SK-N-SH treated with all-trans-retinoic acid at 6 μM for 48 hours (cell line): ENCODE results near the gene PPP1CC.

Experiments used
- ATAC-seq: fragments of 200-7000 bp; cut with Tn5 transposase; 3 replicates; pipeline ENCODE4 v1.9.1; 2020; ENCODE audit warnings: mild to moderate bottlenecking, moderate library complexity
- ARNTL ChIP-seq: fragments of 450-650 bp; formaldehyde crosslinking; IDR thresholded peaks from 2 replicates; pipeline ENCODE4 v1.5.0; 2020; ENCODE audit warnings: low read depth, mild to moderate bottlenecking, moderate library complexity, borderline replicate concordance
- CSDC2 ChIP-seq: fragments of 250-450 bp; sonication (Bioruptor Pico); IDR thresholded peaks from 2 replicates; pipeline ENCODE4 v1.5.0; 2020; ENCODE audit warnings: mild to moderate bottlenecking, moderate library complexity
- CSRNP3 ChIP-seq: fragments of 250-450 bp; sonication (Bioruptor Pico); IDR thresholded peaks from 2 replicates; pipeline ENCODE4 v1.5.1; 2021; ENCODE audit warnings: mild to moderate bottlenecking, moderate library complexity
- ESRRG ChIP-seq: fragments of 250-450 bp; sonication (Bioruptor Pico); IDR thresholded peaks from 2 replicates; pipeline ENCODE4 v1.6.1; 2021; ENCODE audit warnings: mild to moderate bottlenecking
- GLIS3 ChIP-seq: fragments of 250-450 bp; sonication (Bioruptor Pico); IDR thresholded peaks from 2 replicates; pipeline ENCODE4 v1.5.0; 2020; ENCODE audit warnings: mild to moderate bottlenecking, moderate library complexity
- ISL1 ChIP-seq: fragments of 250-450 bp; sonication (Bioruptor Pico); IDR thresholded peaks from 2 replicates; pipeline ENCODE4 v2.1.2; 2022; ENCODE audit warnings: mild to moderate bottlenecking, moderate library complexity
- OSR1 ChIP-seq: fragments of 250-450 bp; sonication (Bioruptor Pico); IDR thresholded peaks from 2 replicates; pipeline ENCODE4 v1.8.0; 2022; ENCODE audit warnings: moderate library complexity, mild to moderate bottlenecking, inconsistent platforms
- POU6F1 ChIP-seq: fragments of 250-450 bp; sonication (Bioruptor Pico); IDR thresholded peaks from 2 replicates; pipeline ENCODE4 v1.8.0; 2021; ENCODE audit warnings: low read depth, mild to moderate bottlenecking, moderate library complexity, borderline replicate concordance
- SNAI2 ChIP-seq: fragments of 250-450 bp; sonication (Bioruptor Pico); IDR thresholded peaks from 2 replicates; pipeline ENCODE4 v1.5.0; 2020; ENCODE audit warnings: mild to moderate bottlenecking, moderate library complexity
- TCF4 ChIP-seq: fragments of 250-450 bp; sonication (Bioruptor Pico); IDR thresholded peaks from 2 replicates; pipeline ENCODE4 v1.8.0; 2021; ENCODE audit warnings: mild to moderate bottlenecking, moderate library complexity, borderline replicate concordance
- TOX ChIP-seq: fragments of 250-450 bp; sonication (Bioruptor Pico); IDR thresholded peaks from 2 replicates; pipeline ENCODE4 v1.8.0; 2021; ENCODE audit warnings: mild to moderate bottlenecking, moderate library complexity, borderline replicate concordance
- TSHZ2 ChIP-seq: fragments of 250-450 bp; sonication (Bioruptor Pico); IDR thresholded peaks from 2 replicates; pipeline ENCODE4 v1.5.0; 2020; ENCODE audit warnings: mild to moderate bottlenecking, moderate library complexity
- ZC3H10 ChIP-seq: fragments of 250-450 bp; sonication (Bioruptor Pico); IDR thresholded peaks from 2 replicates; pipeline ENCODE4 v1.5.1; 2021; ENCODE audit warnings: mild to moderate bottlenecking, moderate library complexity
- ZFP3 ChIP-seq: fragments of 250-450 bp; sonication (Bioruptor Pico); IDR thresholded peaks from 2 replicates; pipeline ENCODE4 v1.5.0; 2020; ENCODE audit warnings: mild to moderate bottlenecking, moderate library complexity
- ZFP30 ChIP-seq: fragments of 450-650 bp; formaldehyde crosslinking; IDR thresholded peaks from 2 replicates; pipeline ENCODE4 v1.5.0; 2022; ENCODE audit warnings: mild to moderate bottlenecking, moderate library complexity
- ZNF565 ChIP-seq: fragments of 450-650 bp; formaldehyde crosslinking; conservative IDR thresholded peaks from 2 replicates; pipeline ENCODE4 v1.5.0; 2020; ENCODE audit warnings: low read depth, mild to moderate bottlenecking, moderate library complexity
- ZNF70 ChIP-seq: fragments of 450-650 bp; formaldehyde crosslinking; IDR thresholded peaks from 2 replicates; pipeline ENCODE4 v1.5.0; 2020; ENCODE audit warnings: mild to moderate bottlenecking, moderate library complexity
- ZNF8 ChIP-seq: fragments of 450-650 bp; formaldehyde crosslinking; IDR thresholded peaks from 2 replicates; pipeline ENCODE4 v1.5.0; 2020; ENCODE audit warnings: mild to moderate bottlenecking, moderate library complexity
- TF ChIP-seq, protein P1 (sequence below): fragments of 250-450 bp; sonication (Bioruptor Pico); IDR thresholded peaks from 2 replicates; pipeline ENCODE4 v1.5.1; 2020; ENCODE audit warnings: low read depth, mild to moderate bottlenecking, moderate library complexity
- TF ChIP-seq, protein P2 (sequence below): fragments of 250-450 bp; sonication (Bioruptor Pico); IDR thresholded peaks from 2 replicates; pipeline ENCODE4 v1.8.0; 2020; ENCODE audit warnings: mild to moderate bottlenecking, moderate library complexity, borderline replicate concordance

PPP1CC gene

GRCh38 chr12:110742096-110742717 lies 484 bp downstream of the PPP1CC start (continued):
- no peak for TF ChIP-seq POU6F1 (CRISPR knock-in tag)

- no peak for TF ChIP-seq SNAI2 (CRISPR knock-in tag)
- TF ChIP-seq ISL1 (CRISPR knock-in tag) = no peak
- TF ChIP-seq ZNF565 (CRISPR knock-in tag) = no peak
- TF ChIP-seq GLIS3 (CRISPR knock-in tag) = no peak
- TF ChIP-seq ARNTL = no peak
- TF ChIP-seq, protein P1, sequence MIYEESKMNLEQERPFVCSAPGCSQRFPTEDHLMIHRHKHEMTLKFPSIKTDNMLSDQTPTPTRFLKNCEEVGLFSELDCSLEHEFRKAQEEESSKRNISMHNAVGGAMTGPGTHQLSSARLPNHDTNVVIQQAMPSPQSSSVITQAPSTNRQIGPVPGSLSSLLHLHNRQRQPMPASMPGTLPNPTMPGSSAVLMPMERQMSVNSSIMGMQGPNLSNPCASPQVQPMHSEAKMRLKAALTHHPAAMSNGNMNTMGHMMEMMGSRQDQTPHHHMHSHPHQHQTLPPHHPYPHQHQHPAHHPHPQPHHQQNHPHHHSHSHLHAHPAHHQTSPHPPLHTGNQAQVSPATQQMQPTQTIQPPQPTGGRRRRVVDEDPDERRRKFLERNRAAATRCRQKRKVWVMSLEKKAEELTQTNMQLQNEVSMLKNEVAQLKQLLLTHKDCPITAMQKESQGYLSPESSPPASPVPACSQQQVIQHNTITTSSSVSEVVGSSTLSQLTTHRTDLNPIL (CRISPR knock-in tag) = no peak
- no peak for TF ChIP-seq ZFP30
- TF ChIP-seq TOX (CRISPR knock-in tag) = no peak
- TF ChIP-seq CSDC2 (CRISPR knock-in tag) = no peak
- ATAC-seq = peak; percentile 20; the same call in 1 of the 3 replicates
Observed at GRCh38 chr12:110741341-110742095, 1.2 kb downstream of the PPP1CC start.

DNA sequence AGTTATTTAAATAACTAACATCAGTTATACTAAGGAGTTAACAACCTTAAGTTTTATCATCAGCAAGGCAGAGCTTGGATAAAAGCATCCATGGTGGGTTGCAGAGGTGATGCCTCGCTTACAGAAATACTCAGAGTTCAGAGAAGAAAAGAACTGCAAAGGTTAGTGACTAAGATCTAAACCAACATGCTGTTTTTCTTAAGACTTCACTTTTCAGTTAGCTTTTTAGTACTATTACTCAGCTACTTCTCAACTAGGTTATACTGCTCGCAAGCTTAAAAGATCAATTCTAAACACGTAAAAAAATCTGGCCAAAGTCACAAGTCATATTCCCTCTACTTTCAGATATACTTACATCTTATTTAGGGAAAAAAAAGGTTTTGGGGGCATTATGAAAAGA lies 2.8 kb downstream of the PPP1CC start:
- no peak for ATAC-seq
- TF ChIP-seq ZFP3 (CRISPR knock-in tag) (no peak), ESRRG (CRISPR knock-in tag) (no peak), ISL1 (CRISPR knock-in tag) (no peak), ARNTL (no peak), GLIS3 (CRISPR knock-in tag) (no peak), ZNF70 (CRISPR knock-in tag) (no peak), ZNF8 (CRISPR knock-in tag) (no peak), TSHZ2 (no peak)

- TF ChIP-seq, protein P1 (CRISPR knock-in tag) = no peak
- no peak for TF ChIP-seq ZNF565 (CRISPR knock-in tag)
- TF ChIP-seq ZFP3 (CRISPR knock-in tag) = no peak
- TF ChIP-seq ISL1 (CRISPR knock-in tag) = no peak
- no peak for TF ChIP-seq CSDC2 (CRISPR knock-in tag)
- TF ChIP-seq SNAI2 (CRISPR knock-in tag) = no peak
- TF ChIP-seq, protein P2, sequence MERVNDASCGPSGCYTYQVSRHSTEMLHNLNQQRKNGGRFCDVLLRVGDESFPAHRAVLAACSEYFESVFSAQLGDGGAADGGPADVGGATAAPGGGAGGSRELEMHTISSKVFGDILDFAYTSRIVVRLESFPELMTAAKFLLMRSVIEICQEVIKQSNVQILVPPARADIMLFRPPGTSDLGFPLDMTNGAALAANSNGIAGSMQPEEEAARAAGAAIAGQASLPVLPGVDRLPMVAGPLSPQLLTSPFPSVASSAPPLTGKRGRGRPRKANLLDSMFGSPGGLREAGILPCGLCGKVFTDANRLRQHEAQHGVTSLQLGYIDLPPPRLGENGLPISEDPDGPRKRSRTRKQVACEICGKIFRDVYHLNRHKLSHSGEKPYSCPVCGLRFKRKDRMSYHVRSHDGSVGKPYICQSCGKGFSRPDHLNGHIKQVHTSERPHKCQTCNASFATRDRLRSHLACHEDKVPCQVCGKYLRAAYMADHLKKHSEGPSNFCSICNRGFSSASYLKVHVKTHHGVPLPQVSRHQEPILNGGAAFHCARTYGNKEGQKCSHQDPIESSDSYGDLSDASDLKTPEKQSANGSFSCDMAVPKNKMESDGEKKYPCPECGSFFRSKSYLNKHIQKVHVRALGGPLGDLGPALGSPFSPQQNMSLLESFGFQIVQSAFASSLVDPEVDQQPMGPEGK (CRISPR knock-in tag) = no peak
- TF ChIP-seq TSHZ2 = no peak
- TF ChIP-seq TCF4 (CRISPR knock-in tag) = no peak
- no peak for TF ChIP-seq GLIS3 (CRISPR knock-in tag)
- no peak for TF ChIP-seq ESRRG (CRISPR knock-in tag)
- TF ChIP-seq ARNTL = no peak
- TF ChIP-seq ZC3H10 (CRISPR knock-in tag) = no peak
- no peak for TF ChIP-seq CSRNP3 (CRISPR knock-in tag)
- no peak for TF ChIP-seq ZFP30
- TF ChIP-seq OSR1 = no peak
- TF ChIP-seq TOX (CRISPR knock-in tag) = no peak
- TF ChIP-seq ZNF70 (CRISPR knock-in tag) = no peak
- TF ChIP-seq, all 23 proteins: peak for 0
- no peak for ATAC-seq
Observed at GRCh38 chr12:110739488-110739887, 3.2 kb downstream of the PPP1CC start.
